RPMI7951 (cell line): ENCODE measurements around the gene RPL36. TPM values are rescaled to one million over a fixed set of nuclear protein-coding genes. Genes with fewer than 3 reads are reported as not detected.

Source experiments
- DNase-seq: peaks from one replicate; pipeline ENCODE4 v3.0.0-alpha.2; 2012; ENCODE audit warnings: low read depth
- total RNA-seq: library from RNA; depleted of rRNA; stranded (reverse); fragments of >200 nt; shearing (Covaris generic); gene quantifications from 2 replicates; pipeline ENCODE4 v1.2.3, GENCODE V29; 2014; rRNA removed

The RPL36 gene
- 738 and 947 TPM in 2 replicates for total RNA-seq

GRCh38 chr19:5690125-5690954 is at the start of gene RPL36:
RPL36 (plus strand) TSS chr19:5690295; CDS start chr19:5690508, 213 bp downstream.
- peak; percentile 93 for DNase-seq

DNA sequence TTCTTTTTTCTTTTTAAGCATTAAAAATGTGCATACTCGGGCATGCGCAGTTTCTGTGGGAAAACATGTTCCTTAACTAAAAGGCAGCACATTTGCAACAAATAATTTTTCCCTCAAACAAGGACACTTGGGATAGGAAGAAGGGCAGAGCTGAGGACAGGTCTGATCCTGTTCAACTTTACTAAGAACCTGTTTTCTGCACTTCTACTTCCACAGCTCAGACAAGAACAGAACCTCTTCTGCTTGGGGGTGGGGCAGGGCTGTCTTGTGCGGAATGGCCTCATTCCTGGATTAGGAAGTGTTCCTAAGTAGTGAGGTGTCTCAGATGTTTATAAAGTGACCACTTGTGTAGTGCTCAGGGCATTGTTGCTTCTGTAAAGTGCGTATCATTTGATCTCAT is 48.9 kb upstream of the RPL36 start:
- DNase-seq = no peak

DNA sequence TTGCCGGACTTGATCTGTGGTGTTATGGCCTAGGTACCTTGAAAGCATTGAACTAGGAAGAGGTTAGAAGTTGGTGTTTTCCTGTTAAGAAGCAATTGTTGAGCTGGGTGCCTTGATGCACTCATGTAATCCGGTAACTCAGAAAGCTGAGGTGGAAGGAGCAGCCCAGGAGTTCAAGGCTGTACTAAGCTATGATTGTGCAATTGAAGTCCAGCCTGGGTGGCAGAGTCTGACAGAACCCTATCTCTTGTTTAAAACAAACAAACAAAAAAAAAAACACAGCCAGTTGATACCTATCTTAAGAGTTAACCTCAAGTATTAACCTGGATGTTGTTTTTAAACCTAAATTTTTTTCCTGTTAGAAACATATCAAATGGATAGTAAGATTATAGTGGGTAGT is 47.9 kb upstream of the RPL36 start:
- DNase-seq = no peak

GRCh38 chr19:5643060-5643459 is 47.0 kb upstream of the RPL36 start:
- DNase-seq = no peak

GRCh38 chr19:5644037-5644436 is 46.1 kb upstream of the RPL36 start:
- DNase-seq = no peak

DNA sequence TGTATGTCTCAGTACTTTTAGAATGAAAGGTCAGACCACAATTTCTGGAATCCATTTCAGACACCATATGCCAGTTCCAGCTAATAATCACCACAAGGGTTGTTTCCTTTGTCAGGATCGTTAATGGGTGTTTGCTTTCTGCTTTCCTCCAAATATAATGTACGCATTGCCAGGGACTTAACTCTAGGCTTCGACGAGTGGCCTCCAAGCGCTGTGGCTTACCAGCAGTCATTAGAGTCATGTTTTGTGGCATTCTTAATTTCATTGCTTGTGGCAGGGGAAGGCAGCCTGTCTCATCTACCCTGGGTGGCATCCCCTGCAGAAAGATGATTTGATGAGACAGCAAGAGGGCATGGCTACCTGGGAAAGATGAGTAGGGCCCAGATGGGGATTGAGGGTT is 44.7 kb upstream of the RPL36 start:
- DNase-seq = no peak

DNA sequence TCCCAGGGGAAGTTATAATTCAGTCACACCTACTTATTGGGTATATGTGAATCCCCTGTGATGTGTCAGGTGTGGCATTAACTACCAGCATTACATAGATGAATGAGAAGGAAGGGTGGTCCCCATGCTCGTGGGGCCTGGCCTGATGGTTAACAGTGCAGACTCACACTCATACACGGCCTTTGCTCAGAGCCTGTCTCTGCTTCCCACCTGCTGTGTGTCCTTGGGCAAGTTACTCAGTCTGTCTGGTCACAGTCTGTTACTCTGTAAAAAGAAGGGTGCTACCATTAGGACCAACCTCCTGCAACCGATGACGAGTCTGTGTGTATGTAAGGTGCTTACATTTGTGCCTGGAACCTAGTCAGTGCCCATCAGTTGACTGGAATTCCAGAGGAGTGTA is 43.4 kb upstream of the RPL36 start:
- DNase-seq = no peak

- no peak for DNase-seq
Observed at GRCh38 chr19:5648464-5648863, 41.6 kb upstream of the RPL36 start.

GRCh38 chr19:5651361-5651760 is 38.7 kb upstream of the RPL36 start:
- DNase-seq = no peak

DNA sequence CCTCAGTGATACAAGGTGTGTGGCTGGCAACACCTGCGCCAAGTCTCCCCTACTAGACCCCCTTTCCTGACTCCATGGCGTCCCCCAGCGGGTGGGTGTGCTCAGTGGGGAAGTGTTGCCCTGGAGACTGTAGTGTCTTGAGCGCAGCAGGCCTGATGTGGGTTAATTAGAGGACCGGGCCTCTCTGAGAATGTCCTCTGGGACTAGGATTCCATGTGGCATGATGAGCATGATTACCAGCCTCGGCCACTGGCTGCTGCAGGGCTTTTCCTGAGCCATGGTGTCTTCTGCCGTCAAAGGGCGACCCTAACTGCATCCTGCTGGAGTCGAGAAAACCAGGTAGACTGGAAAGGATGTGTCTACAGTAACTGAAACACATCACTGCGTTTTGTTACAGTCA is 37.8 kb upstream of the RPL36 start:
- DNase-seq = no peak

GRCh38 chr19:5654931-5655330 is 35.2 kb upstream of the RPL36 start:
- no peak for DNase-seq

- no peak for DNase-seq
Observed at GRCh38 chr19:5655412-5655811, 34.7 kb upstream of the RPL36 start.

DNA sequence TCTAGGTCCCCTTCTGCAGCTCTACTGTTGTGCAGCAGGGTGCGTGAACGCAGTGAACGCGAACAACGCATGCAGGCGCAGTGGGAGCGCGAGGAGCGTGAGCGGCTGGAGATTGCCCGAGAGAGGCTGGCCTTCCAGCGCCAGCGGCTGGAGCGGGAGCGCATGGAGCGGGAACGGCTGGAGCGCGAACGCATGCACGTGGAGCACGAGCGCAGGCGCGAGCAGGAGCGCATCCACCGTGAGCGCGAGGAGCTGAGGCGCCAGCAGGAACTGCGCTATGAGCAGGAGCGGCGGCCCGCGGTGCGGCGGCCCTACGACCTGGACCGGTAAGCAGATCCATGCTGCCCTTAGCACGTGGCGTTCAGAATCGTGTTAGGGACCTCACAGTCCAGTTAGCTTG is 28.6 kb upstream of the RPL36 start:
- DNase-seq = no peak

DNA sequence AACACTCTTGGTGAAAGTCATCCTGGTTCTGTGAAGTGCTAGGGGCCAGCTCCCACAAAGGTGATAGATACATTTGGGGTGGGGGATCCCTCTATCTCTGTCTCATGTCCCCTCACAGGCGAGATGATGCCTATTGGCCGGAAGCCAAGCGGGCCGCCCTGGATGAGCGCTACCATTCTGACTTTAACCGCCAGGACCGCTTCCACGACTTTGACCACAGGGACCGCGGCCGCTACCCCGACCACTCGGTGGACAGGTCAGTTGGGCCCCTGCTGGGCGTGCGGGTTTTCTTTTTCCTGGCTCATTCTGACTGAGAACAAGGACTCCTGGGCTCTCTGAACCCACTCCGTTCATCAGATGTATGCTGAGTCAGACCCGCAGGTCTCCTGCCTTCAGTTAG is 26.2 kb upstream of the RPL36 start:
- no peak for DNase-seq

GRCh38 chr19:5664515-5664914 is 25.6 kb upstream of the RPL36 start:
- no peak for DNase-seq

GRCh38 chr19:5665781-5666513 is 24.1 kb upstream of the RPL36 start:
- peak; percentile 45 for DNase-seq

- no peak for DNase-seq
Observed at GRCh38 chr19:5666921-5667610, 23.0 kb upstream of the RPL36 start.

GRCh38 chr19:5667751-5668271 is 22.3 kb upstream of the RPL36 start:
- DNase-seq = no peak

GRCh38 chr19:5669212-5669611 is 20.9 kb upstream of the RPL36 start:
- no peak for DNase-seq

- no peak for DNase-seq
Observed at GRCh38 chr19:5671600-5671999, 18.5 kb upstream of the RPL36 start.

DNA sequence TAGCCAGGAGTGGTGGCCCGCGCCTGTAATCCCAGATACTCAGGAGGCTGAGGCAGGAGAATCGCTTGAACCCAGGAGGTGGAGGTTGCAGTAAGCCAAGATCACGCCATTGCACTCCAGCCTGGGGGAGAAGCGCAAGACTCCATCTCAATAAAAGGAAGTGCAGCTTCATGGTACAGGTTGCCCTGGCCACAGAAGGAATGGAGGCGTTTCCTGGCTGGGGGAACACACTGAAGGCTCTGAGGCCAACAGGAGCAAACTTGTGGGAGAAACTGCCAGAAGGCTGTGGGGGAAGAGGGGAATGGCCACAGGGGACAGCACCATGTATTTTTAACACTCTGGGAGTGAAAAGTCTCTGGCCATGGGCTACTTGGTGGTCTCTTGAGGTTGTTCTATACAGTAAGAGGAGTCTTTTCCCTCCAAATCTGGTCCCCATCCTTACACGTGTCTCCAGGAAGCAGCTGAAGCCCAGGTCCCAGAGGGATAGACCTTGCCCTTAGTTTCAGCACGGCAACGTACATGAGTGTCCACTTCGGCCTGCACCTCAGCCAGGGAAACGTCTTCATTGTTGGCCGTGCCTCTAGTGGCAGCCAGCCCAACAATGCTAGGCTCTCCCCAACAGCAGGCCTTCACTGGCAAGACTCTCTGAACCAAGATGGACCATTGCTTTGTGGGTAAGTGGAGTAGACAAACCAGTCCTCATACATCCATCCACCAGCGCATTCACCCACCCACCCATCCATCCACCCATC is 17.2 kb upstream of the RPL36 start:
- DNase-seq = no peak

GRCh38 chr19:5673752-5674151 is 16.3 kb upstream of the RPL36 start:
- DNase-seq = no peak
